T-helper 1 cell treated with Interleukin-12 subunit alpha and Interleukin-12 subunit beta and Interleukin-4 antibody, amounts not matched to agents 30 ng/mL and 1 ng/mL, for 36 hours (primary cell): ENCODE data around the gene SUGCT. TPM values are rescaled to one million over a fixed set of nuclear protein-coding genes. Genes with fewer than 3 reads are reported as not detected.

Experiments used
- intact Hi-C: fragments of 100-400 bp; cut with micrococcal nuclease; formaldehyde crosslinking; loops from one replicate; pipeline ENCODE4 v1.15.1; 2024
- total RNA-seq: library from RNA; stranded (reverse); gene quantifications from 2 replicates; pipeline ENCODE4 v1.2.3, GENCODE V29; 2022

Gene SUGCT
- total RNA-seq, 1 donor from 2014 or later = not detected

GRCh38 chr7:40516376-40516775, 381.6 kb downstream of the SUGCT start:
- intact Hi-C loops = no loop called here

GRCh38 chr7:40519009-40519408, 384.2 kb downstream of the SUGCT start:
- intact Hi-C loops = no loop called here

GRCh38 chr7:40520986-40521738, 386.4 kb downstream of the SUGCT start:
- intact Hi-C loops = no loop called here

DNA sequence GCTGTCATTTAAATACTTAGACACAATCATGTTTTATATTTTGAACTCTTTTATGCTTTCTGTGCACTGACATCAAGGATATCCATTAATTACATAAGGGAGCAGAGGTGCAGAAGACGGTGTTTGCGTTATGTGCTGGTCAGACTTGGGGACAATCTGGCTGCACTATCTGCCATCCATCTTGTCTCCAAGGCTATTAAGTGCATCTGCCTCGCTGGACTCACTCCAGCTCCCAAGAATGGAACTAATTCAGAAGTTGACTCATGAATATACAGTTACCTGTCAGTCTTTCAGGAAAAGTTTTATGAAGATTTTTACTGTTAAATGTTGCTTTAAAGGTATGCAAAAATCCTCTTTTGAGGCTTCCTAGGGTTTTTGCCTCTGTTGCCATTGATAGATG, 391.0 kb downstream of the SUGCT start:
- intact Hi-C loops = no loop called here

GRCh38 chr7:40526951-40527715, 392.3 kb downstream of the SUGCT start:
- intact Hi-C loops = no loop called here

DNA sequence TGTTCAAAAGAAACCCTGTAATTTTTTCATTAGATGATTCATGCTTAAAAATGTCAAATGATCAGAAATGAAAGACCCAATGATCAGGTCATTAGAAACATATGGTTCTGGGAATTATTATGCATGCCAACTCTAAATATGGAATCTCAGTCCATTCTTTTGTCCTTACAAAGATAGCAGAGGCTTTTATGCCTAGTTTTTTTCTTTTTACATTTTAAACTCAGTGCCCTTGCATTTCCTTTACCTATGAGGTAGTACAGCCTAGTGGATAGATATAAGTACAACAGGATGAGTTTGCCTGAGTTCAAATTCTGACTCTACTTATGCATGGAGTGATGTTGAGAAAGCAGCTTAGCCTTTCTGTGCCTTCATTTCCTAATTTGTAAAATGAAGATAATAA, 392.9 kb downstream of the SUGCT start:
- intact Hi-C loops = no loop called here

DNA sequence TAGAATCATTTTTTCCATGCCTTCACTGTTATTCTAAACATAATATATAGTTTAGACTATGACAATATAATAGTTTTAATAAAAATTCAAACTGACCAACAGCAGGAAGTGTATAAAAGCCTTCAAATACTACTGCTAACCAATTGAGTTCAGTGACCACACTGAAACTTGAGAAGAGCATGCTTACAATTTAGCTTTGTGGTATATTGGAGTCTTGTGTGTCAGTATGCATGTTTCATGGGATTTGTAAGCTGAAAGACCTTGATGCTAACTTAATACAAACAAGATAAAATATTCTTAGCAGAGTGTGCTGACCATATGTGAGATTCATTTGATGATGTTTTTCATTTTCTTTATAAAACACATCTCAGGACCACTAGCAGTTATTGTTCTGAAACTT, 395.5 kb downstream of the SUGCT start:
- intact Hi-C loops = no loop called here

DNA sequence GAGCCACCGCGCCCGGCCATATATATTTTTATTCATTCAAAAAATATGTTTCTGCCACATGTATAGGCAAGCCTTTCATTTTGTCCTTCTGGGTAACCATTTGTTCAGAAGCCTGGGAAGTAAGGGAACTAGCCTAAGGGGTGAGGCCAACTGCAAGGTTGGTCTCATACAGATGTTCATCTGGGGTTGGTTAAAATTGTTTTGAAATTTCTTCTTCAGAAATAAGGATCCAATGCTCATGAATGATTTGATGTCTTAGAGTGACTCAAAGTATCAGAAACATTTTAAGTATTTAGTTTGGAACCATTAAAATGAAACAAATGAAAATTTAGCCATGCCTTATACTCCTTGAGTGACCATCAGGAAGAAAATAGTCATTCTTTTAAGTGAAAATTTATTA, 397.2 kb downstream of the SUGCT start:
- intact Hi-C loops = no loop called here

GRCh38 chr7:40535678-40536077, 400.9 kb downstream of the SUGCT start:
- intact Hi-C loops = no loop called here

DNA sequence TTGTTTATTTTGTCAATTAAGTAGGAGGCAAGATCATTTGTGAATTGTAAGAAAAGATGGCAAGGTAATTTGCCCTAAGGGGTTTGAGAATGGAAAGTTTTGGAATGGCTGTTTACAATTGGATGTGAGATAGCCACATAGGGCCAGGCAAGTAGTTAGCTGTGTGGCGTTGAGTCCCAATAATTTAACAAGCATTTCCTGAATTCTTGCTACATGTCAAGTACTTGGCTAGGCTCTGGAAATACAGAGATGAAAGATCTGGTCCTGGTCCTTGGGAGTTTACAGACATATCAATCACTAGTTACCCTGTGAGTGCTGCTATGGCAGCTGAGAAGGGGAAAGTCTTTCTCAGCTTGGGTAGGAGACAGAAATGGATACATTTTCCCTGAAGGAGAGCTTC, 401.6 kb downstream of the SUGCT start:
- intact Hi-C loops = no loop called here

DNA sequence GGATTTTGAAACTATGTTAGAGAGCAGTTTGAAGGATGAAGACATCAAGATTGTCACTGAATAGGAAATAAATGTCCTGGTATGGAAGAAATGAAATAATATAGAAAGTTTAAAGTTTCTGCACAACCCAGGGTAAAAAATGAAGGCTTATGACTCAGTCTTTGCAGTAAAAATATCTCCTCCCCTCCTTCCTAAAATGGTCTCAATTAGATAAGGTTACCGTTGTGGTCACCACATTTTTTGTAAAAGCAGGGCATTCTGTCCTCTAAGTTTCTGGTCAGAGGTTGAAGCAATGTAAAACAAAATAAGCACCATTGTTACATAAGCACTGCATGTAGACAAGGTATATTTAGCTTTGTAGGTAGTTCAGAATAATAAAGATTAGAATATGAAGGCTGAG, 403.5 kb downstream of the SUGCT start:
- intact Hi-C loops = no loop called here

DNA sequence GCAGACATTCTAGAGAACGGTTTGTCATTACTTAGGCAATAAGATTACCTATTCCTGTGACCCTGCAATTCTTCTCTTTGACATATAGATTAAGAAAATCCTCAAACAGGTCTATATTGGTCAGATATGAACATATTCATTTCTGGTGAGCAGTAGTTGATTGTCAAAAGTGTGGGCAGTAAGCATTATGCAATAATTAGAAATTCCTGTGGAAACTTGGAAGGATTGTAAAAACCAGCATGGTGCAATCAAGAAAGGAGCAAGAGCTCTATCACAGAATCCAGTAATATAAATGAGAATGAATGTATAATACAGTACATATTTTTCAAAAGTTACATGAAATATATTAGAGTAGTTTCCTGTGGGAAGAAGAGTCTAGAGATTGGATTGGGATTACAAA, 406.5 kb downstream of the SUGCT start:
- intact Hi-C loops = no loop called here

DNA sequence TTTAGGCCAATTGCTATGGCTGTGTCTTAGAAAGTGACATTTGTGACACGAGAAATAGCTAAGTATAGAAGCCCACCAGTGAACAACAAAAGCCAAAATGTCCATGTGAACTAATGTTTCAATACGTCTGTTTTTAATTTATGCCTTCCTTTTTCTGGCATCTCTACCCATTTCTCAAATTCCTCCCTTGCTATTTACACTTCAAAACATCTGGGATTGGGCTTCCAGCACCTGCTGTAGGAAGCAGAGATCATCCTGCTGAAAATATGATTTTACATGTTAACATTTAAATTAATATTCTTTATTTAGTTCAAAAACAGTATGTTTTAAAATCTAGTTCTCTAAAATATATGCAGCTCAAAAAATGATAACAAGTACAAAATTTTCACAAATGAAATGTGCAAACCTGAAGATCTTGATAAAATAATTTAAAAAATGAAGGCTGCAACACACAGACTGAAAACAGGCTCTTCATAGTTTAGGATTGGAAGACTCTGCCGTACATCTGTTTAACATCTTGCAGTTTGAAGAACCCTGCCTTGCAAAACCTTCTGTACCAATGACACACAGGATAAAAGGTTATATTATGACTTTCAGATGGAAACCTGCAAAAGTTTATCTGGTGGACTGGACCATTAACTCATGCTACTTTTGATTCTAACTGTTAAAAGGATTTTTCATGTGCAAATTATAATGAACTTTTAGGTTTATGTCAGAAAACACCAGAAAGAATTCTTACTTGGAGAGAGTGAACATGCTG, 408.4 kb downstream of the SUGCT start:
- intact Hi-C loops = no loop called here

GRCh38 chr7:40544221-40544723, 409.5 kb downstream of the SUGCT start:
- intact Hi-C loops = no loop called here

- intact Hi-C loops = no loop called here
Observed at GRCh38 chr7:40544871-40545303, 410.1 kb downstream of the SUGCT start.

GRCh38 chr7:40545739-40546138, 410.9 kb downstream of the SUGCT start:
- intact Hi-C loops = no loop called here

DNA sequence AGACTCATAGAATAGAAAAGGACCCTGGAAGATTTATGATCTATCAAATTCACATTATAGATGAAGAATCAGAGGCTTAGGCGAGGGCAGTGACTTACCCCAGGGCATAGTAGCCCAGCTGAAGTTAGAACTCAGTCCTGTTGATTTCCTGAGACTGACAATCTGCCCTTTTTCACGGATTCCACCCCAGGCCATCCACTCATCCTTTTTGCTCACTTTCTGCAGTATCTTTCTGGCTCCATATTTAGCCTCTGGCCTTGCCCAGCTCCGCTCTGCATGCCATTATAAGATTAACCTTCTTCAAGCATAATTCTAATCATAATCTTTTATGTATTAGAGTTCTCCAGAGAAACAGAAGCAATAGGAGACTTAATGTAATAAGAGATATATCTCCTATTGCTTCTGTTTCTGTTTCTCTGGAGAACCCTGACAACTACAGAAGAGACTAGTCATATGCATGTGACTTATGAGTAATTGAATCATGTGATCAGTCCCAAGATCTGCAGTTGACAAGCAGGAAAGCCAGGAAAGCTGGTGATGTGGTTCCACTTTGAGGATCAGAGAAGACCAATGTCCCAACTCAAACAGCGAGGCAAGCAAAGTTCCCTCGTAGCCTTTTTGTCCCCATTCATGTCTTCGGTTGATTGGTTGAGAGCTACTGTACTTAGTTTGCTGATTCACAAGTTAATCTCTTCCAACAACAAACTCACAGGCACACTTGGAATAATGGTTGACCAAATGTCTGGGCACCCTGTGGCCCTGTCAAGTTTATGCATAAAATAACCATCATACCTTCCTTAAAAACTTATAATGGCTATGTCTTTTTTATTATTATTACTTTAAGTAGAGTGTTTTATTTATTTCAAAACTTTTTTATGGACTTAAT, 412.1 kb downstream of the SUGCT start:
- intact Hi-C loops = no loop called here

- intact Hi-C loops = no loop called here
Observed at GRCh38 chr7:40549372-40550039, 414.7 kb downstream of the SUGCT start.

DNA sequence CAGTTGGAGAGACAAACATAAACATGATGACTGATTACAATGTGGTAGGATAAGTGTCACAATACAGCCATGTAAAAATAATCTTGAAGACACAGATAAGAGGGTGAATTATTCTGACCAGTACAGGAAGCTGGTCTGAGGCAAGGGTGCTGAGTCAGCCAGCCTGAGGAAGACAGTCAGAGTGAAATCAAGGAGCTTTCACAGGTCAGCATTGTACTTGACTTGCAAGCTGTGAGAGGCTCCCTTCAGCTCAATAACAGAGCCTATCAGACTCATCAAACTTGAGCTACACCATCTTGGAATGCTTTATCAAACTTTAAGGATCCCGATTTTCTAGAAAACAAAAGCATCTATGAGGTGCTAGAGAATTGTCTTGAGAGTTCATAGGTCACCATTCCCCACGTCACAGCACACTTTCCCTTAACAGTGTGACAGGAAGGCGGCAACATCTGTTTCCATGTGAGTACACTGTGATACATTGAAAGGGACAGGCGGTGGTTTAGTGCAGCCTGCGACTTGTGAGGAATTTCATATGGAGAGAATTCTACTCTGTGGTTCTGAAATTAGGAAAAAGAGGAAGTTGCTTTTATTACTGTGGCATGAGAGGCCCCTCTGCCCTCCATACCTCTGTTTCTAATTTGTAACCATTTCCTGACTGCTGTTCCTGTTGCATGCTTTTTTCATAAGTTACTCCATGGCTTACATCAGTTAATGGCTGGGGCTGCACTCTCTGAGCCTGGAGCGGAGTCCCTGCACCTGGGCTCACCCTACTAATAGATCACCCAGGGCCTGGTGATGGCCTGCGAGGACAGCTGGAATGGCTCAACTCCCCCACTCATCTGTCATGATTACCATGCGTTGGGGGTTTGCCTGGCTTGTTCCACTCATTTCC, 417.1 kb downstream of the SUGCT start:
- intact Hi-C loops = no loop called here
